HL-60/S4 treated with phorbol 12-myristate 13-acetate at 8.2 ng/mL for 4 days and 3 days (cell line): ENCODE results near the gene CEP164.
"Not testable (repeated sequence)": the region's sequence is repeated elsewhere in the genome, so short reads cannot be mapped to it uniquely, and the experiment has no call there.

Experiments
- in situ Hi-C: fragments of 300-500 bp; cut with MboI; formaldehyde crosslinking; loops from 2 replicates; pipeline ENCODE4 v1.15.0; 2022; ENCODE audit warnings: low sequenced_read_pairs

CEP164 gene

GRCh38 chr11:117392001-117392690 lies 64.5 kb downstream of the CEP164 start:
- in situ Hi-C loops = no loop called here

DNA sequence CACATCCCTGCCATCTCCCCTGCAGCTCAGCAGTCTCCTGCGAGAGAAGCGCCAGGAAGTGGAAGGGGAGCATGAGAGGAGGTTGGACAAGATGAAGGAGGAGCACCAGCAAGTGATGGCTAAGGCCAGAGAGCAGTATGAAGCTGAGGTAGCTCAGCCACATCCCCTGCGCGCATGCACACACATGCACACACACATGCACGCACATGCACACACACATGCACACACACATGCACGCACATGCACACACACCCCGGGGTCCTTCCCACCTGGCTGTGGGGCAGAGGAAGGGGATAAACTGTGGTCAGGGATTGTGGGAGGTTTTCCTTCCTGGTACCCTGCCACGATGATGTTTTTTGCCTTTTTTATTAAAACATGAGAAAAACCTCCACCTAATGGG lies 65.3 kb downstream of the CEP164 start:
- in situ Hi-C loops = no loop called here

DNA sequence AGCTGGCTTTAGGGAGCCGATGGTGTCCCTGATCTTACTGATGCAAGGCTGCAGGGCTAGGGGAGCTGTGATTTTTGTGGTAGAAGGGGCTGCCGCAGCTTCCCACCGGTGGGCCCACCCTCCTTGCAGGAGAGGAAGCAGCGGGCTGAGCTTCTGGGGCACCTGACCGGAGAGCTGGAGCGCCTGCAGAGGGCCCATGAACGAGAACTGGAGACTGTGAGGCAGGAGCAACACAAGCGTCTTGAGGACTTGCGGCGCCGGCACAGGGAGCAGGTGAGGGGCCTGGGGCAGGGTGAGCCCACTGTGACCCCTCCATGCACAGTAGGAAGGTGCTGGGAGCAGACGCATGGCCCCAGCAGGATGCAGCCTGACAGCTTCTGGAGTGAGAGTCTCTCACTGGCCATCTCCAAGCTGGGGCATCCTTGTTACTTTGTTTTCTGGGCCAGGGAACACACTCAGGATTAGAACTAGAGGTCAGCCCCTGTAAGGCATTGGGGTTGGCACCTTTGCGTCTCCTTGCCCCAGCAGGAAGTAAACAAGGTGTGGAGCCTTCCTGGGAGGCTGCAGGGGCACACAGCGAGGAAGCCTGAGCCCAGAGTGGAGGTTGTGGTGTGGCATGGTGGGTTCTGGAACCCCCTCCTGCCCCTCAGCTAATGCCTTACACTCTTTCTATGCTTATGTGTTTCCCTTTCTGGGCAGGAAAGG lies 66.7 kb downstream of the CEP164 start:
- in situ Hi-C loops = no loop called here

DNA sequence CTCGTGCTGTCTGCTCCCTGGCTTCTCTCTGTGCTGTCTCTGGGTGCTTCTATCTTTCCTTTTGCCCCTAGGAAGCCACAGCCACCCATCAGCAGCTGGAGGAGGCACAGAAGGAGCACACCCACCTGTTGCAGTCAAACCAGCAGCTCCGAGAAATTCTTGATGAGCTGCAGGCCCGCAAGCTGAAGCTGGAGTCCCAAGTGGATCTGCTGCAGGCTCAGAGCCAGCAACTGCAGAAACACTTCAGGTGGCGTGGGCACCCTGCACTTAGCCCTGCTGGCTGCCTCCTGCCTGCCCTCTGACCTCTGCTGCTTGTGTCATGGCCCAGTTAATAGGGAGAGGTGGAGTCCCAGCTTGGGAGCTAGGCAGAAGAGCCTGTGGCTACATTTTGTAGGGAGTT lies 67.8 kb downstream of the CEP164 start:
- in situ Hi-C loops = no loop called here

GRCh38 chr11:117396970-117397369 lies 69.3 kb downstream of the CEP164 start:
- in situ Hi-C loops = no loop called here

GRCh38 chr11:117398618-117399017 lies 71.0 kb downstream of the CEP164 start:
- in situ Hi-C loops = not testable (repeated sequence)

DNA sequence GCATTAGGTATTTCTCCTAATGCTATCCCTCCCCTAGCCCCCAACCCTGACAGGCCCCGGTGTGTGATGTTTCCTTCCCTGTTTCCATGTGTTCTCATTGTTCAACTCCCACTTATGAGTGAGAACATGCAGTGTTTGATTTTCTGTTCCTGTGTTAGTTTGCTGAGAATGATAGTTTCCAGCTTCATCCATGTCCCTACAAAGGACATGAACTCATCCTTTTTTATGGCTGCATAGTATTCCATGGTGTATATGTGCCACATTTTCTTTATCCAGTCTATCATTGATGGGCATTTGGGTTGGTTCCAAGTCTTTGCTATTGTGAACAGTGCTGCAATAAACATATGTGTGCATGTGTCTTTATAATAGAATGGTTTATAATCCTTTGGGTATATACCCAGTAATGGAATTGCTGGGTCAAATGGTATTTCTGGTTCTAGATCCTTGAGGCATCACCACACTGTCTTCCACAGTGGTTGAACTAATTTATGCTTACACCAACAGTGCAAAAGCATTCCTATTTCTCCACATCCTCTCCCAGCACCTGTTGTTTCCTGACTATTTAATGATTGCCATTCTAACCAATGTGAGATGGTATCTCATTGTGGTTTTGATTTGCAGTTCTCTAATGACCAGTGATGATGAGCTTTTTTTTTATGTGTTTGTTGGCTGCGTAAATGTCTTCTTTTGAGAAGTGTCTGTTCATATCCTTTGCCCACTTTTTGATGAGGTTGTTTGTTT lies 71.6 kb downstream of the CEP164 start:
- in situ Hi-C loops = not testable (repeated sequence)

DNA sequence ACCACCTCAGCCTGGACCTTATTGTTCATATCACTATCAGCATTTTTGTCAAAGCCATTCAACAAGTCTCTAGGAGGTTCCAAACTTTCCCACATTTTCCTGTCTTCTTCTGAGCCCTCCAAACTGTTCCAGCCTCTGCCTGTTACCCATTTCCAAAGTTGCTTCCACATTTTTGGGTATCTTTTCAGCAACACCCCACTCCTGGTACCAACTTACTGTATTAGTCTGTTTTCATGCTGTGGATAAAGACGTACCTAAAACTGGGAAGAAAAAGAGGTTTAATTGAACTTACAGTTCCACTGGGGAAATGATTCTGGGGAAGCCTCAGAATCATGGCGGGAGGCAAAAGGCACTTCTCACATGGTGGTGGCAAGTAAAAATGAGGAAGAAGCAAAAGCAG lies 78.2 kb downstream of the CEP164 start:
- in situ Hi-C loops = not testable (repeated sequence)

- in situ Hi-C loops = no loop called here
Observed at GRCh38 chr11:117407016-117407415, 79.4 kb downstream of the CEP164 start.

GRCh38 chr11:117408356-117408755 lies 80.7 kb downstream of the CEP164 start:
- in situ Hi-C loops = no loop called here

GRCh38 chr11:117409511-117409910 lies 81.9 kb downstream of the CEP164 start:
- in situ Hi-C loops = no loop called here

- in situ Hi-C loops = no loop called here
Observed at GRCh38 chr11:117410238-117410637, 82.6 kb downstream of the CEP164 start.

DNA sequence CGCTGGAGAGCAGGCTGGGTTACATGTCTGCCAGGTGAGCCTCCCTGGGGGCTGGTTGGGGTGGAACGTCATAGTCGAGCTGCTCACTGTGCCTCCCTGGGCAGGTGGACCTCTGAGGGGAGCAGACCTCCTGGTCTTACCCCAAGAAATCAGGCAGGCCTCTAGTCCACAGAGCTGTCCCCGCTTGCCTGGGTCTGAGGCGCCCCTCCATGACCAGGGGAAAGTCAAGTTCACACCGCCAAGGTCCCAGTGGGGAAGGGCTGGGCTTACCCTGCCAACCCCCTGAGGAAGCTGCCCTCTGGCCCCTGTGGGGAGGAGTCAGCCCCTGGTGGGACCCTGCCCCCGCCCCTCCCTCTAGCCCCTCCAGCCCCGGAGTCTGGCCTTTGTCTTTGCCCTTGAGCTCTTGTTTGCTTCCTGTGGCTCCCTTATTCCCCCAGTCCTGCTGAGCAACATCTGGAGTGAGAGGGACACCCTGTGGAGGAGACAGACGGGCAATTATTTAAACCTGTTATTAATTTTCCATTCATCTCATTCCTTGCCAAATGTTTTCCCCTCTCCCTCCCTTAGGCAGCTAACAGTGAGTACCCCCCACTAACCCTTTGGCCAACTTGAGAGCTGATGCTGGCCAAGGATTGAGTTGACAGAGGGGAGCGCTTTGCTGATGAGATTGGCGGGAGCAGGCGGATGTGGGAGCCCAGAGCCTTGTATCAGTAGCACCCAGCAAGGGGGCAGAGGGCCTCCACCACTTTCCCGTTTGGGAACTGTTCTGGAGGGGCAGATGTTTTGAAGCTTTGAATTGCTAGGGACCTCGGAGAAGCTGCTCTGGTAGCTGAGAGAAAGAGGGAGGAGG lies 83.4 kb downstream of the CEP164 start:
- in situ Hi-C loops = no loop called here

DNA sequence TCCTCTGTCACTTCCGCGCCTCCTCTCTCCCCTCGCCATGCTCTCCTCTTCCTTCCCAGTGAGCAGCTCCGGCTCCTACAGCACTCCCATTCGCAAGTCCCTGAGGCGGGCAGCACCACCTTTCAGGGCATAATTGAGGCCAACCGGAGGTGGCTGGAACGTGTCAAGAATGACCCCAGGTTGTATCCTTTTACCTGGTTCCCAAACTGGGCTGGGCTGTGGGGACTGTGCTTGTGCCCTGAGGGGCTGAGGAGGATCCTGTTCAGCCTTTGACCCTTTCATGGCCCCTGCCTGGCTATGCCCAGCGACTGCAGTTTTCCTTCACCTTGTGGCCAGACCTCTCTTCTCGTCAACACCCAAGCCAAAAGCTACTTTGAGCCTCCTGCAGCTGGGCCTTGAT lies 84.1 kb downstream of the CEP164 start:
- in situ Hi-C loops = no loop called here

DNA sequence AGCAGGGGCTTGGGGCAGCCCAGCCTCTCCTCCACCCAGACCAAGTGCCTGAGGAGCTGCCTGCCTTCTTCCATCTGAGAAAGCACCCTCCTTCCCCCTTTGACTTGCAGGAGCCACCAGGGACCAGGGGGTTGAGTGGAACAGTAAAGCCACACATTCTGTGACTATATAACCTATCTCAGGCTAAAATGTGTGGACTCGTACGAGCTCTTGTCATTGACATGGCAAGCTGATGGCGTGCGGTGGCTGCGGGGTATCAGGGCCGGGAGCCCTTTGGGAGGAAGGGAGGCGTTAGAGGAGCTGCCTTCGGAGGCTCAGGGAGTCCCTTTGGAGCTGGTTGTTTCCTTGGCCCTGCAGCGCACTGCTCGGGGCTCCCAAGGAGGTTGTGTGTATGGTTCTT lies 84.5 kb downstream of the CEP164 start:
- in situ Hi-C loops = no loop called here

- in situ Hi-C loops = no loop called here
Observed at GRCh38 chr11:117412653-117413275, 85.1 kb downstream of the CEP164 start.

- in situ Hi-C loops = no loop called here
Observed at GRCh38 chr11:117413616-117414015, 86.0 kb downstream of the CEP164 start.

GRCh38 chr11:117414724-117415123 lies 87.1 kb downstream of the CEP164 start:
- in situ Hi-C loops = no loop called here

DNA sequence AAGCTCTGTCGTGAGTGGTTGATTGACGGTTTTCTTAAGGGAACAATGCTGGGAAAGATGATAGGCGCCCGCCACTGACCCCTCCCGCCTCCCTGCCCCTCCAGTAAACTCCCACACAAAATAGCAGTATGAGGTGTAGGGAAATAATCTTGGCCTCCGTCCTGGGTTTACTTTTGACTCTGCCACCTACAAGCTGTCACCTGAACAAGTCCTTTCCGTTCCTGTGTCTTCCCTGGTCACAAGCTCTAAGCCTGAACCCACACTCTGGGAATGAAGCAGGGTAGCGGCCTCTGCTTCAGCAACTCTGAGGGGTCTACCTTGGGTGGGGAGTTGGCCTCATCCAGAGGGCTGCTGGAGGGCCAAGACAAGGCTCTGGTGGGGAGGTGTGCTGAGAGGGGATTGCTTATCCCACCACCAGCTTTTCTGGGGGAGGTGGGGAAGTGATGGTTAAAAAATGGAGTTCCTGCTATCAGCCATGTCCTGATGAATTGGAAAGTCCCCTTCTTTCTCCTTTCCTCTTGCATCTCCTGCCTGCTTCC lies 87.8 kb downstream of the CEP164 start:
- in situ Hi-C loops = no loop called here

DNA sequence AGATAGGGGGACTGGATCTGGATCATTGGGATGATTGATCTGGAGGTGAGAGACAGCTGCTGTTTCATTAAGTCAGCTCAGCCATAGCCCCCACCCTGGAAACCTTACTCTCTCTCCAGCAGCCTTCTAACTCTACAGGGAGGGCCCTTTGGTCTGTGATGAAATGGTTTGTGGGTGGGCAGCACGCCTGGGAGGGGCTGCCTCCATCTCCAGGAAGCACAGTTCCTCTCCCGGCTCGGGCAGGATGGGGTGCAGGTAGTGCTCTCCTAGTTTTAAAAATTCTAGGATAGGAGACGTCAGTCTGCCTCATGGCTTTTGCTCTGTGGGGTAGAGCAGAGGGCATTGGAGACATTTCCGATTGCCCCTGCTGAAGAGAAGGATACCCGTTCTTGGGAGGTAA lies 89.7 kb downstream of the CEP164 start:
- in situ Hi-C loops = no loop called here
